ENCODE data around the gene CLASRP. TPM values are rescaled to one million over a fixed set of nuclear protein-coding genes. Genes with fewer than 3 reads are reported as not detected.

CLASRP gene
- polyA plus RNA-seq, 2 of the 4 experiments (the other 2 are of a cell fraction), result 39.0 to 86.4 TPM

DNA sequence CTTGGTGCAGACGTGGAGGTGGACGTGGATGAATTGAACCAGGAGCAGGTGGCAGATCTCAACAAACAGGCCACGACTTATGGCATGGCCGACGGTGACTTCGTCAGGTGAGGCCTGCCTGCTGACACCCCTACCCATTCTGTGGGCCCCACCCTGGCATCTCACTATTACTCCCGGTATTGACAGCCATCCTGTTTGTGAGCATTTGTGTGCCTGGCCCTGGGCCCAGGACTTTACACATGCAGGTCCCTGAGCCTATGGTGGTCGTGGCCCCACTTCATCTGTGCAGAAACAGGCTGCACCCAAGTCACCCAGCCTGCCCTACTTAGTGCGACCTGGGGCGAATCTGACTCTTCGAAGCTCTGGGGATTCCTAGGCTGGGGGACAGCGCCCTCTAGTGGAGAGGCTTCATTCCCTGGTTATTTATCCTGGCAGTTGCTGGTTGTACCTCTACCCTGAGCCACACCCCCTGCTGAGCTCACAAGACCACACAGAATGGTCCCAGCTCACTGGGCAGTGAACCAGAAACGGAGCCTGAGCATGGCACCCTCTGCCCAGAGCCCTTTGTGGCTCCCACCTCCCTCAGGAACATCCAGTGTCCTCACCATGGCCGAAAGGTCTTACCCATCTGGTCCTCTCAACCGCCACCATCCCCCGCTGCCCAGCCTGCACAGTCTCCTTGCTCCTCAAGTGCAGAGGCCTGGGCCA lies 20.6 kb downstream of the CLASRP start:
- ChIA-PET CTCF (interaction anchor here (0.5 to 8.1 kb wide), 64 partner anchors 9 to 489 kb away, joined by 3 to 152 read pairs (median 5); partner anchors contain the start of genes APOE, CLASRP, GEMIN7 and RELB), POLR2A (interaction anchor here (0.6 to 1.2 kb wide), 4 partner anchors 20 to 169 kb away, joined by 3 to 4 read pairs (median 4); partner anchors contain the start of genes CLASRP, GEMIN7 and TOMM40)
- peak; percentile 95 for FAIRE-seq
- peak; percentile 88 to 89 for DNase-seq (ENCODE audit: low read depth in 1 of 2, low spot score in 1 of 2)
- Histone ChIP-seq H3K27ac (no peak overlapping the region), H3K4me3 (no peak overlapping the region), H3K4me1 (0 out of 3 replicates have a peak, but pooled peaks cover 3% of the 10 kb centered on the region), H3K9me3 (no peaks in the 10 kb centered on the region), H3K4me2 (no peak overlapping the region)
- peak; percentile 73 to 90 for ATAC-seq
- 52% methylated on average over 16 of the region's 16 CpGs for WGBS (ENCODE audit: missing lambda C conversion rate)
- TF ChIP-seq ESRRA (IDR thresholded peaks at IDR 0.05; ENCODE audit: borderline replicate concordance, low read length), result no peak
- no peak for TF ChIP-seq ZSCAN20 (CRISPR knock-in tag; IDR thresholded peaks at IDR 0.05)
- TF ChIP-seq RAD21 (conservative IDR thresholded peaks at IDR 0.05 in 1 of 2, IDR thresholded peaks at IDR 0.05 in 1 of 2), result peak; percentile 81 to 88
- TF ChIP-seq TP53 (CRISPR knock-in tag; IDR thresholded peaks at IDR 0.05), result no peak
- TF ChIP-seq, protein P1, sequence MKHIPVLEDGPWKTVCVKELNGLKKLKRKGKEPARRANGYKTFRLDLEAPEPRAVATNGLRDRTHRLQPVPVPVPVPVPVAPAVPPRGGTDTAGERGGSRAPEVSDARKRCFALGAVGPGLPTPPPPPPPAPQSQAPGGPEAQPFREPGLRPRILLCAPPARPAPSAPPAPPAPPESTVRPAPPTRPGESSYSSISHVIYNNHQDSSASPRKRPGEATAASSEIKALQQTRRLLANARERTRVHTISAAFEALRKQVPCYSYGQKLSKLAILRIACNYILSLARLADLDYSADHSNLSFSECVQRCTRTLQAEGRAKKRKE (CRISPR knock-in tag; IDR thresholded peaks at IDR 0.05; ENCODE audit: low read depth), result no peak
- TF ChIP-seq POLR2A (IDR thresholded peaks at IDR 0.05; ENCODE audit: low read length), result no peak
- TF ChIP-seq MYC (IDR thresholded peaks at IDR 0.05; ENCODE audit: borderline replicate concordance, low read length), result no peak
- no peak for TF ChIP-seq CHD2 (IDR thresholded peaks at IDR 0.05; ENCODE audit: low read length, partially characterized antibody)
- TF ChIP-seq, protein P2, sequence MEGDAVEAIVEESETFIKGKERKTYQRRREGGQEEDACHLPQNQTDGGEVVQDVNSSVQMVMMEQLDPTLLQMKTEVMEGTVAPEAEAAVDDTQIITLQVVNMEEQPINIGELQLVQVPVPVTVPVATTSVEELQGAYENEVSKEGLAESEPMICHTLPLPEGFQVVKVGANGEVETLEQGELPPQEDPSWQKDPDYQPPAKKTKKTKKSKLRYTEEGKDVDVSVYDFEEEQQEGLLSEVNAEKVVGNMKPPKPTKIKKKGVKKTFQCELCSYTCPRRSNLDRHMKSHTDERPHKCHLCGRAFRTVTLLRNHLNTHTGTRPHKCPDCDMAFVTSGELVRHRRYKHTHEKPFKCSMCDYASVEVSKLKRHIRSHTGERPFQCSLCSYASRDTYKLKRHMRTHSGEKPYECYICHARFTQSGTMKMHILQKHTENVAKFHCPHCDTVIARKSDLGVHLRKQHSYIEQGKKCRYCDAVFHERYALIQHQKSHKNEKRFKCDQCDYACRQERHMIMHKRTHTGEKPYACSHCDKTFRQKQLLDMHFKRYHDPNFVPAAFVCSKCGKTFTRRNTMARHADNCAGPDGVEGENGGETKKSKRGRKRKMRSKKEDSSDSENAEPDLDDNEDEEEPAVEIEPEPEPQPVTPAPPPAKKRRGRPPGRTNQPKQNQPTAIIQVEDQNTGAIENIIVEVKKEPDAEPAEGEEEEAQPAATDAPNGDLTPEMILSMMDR (IDR thresholded peaks at IDR 0.05), result peak; percentile 98
- peak; percentile 66 for TF ChIP-seq SMC3 (IDR thresholded peaks at IDR 0.05)
- no peak for TF ChIP-seq HOXB5 (CRISPR knock-in tag; IDR thresholded peaks at IDR 0.05)
- TF ChIP-seq, protein P3, sequence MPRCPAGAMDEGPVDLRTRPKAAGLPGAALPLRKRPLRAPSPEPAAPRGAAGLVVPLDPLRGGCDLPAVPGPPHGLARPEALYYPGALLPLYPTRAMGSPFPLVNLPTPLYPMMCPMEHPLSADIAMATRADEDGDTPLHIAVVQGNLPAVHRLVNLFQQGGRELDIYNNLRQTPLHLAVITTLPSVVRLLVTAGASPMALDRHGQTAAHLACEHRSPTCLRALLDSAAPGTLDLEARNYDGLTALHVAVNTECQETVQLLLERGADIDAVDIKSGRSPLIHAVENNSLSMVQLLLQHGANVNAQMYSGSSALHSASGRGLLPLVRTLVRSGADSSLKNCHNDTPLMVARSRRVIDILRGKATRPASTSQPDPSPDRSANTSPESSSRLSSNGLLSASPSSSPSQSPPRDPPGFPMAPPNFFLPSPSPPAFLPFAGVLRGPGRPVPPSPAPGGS (IDR thresholded peaks at IDR 0.05), result no peak
- TF ChIP-seq, protein P4, sequence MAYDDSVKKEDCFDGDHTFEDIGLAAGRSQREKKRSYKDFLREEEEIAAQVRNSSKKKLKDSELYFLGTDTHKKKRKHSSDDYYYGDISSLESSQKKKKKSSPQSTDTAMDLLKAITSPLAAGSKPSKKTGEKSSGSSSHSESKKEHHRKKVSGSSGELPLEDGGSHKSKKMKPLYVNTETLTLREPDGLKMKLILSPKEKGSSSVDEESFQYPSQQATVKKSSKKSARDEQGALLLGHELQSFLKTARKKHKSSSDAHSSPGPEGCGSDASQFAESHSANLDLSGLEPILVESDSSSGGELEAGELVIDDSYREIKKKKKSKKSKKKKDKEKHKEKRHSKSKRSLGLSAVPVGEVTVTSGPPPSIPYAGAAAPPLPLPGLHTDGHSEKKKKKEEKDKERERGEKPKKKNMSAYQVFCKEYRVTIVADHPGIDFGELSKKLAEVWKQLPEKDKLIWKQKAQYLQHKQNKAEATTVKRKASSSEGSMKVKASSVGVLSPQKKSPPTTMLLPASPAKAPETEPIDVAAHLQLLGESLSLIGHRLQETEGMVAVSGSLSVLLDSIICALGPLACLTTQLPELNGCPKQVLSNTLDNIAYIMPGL (CRISPR knock-in tag; IDR thresholded peaks at IDR 0.05; ENCODE audit: borderline replicate concordance), result no peak
- TF ChIP-seq CEBPB (IDR thresholded peaks at IDR 0.05), result no peak
- TF ChIP-seq HOXB13 (CRISPR knock-in tag; IDR thresholded peaks at IDR 0.05; ENCODE audit: low read depth), result no peak
- no peak for TF ChIP-seq POLR2AphosphoS2 (conservative IDR thresholded peaks at IDR 0.05; ENCODE audit: low read length)
- TF ChIP-seq, protein P5, sequence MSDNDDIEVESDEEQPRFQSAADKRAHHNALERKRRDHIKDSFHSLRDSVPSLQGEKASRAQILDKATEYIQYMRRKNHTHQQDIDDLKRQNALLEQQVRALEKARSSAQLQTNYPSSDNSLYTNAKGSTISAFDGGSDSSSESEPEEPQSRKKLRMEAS (IDR thresholded peaks at IDR 0.05), result no peak
- TF ChIP-seq, protein P6, sequence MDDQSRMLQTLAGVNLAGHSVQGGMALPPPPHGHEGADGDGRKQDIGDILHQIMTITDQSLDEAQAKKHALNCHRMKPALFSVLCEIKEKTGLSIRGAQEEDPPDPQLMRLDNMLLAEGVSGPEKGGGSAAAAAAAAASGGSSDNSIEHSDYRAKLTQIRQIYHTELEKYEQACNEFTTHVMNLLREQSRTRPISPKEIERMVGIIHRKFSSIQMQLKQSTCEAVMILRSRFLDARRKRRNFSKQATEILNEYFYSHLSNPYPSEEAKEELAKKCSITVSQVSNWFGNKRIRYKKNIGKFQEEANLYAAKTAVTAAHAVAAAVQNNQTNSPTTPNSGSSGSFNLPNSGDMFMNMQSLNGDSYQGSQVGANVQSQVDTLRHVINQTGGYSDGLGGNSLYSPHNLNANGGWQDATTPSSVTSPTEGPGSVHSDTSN (IDR thresholded peaks at IDR 0.05), result no peak
- no peak for TF ChIP-seq ZC3H11A (IDR thresholded peaks at IDR 0.05)
- TF ChIP-seq FOXS1 (CRISPR knock-in tag; IDR thresholded peaks at IDR 0.05), result no peak
- TF ChIP-seq CBX2 (IDR thresholded peaks at IDR 0.05; ENCODE audit: borderline replicate concordance, low read depth), result no peak
- TF ChIP-seq CHD4 (IDR thresholded peaks at IDR 0.05; ENCODE audit: borderline replicate concordance), result no peak

Measured in A549 (cell line).